IMR-90 (cell line): Measurements from ENCODE around the gene RAB11FIP4. TPM values are rescaled to one million over a fixed set of nuclear protein-coding genes. Genes with fewer than 3 reads are reported as not detected.

ENCODE experiments used
- ATAC-seq: fragments of 200-7000 bp; cut with Tn5 transposase; 2 replicates; pipeline ENCODE4 v1.9.1; 2020; ENCODE audit warnings: low read depth, mild to moderate bottlenecking, moderate library complexity
- BruUV-seq: library from RNA; stranded (reverse); fragments of 400-500 nt; replicated peaks from 2 replicates; lab custom pipeline; 2021; lab: Mats Ljungman, UMichigan
- CTCF ChIA-PET: fragments of 300-600 bp; formaldehyde crosslinking; extraction: SDS; loops from one replicate; lab custom pipeline; 2021; ENCODE audit warnings: antibody characterized with exemption; lab: Yijun Ruan, JAX
- POLR2A ChIA-PET: fragments of 300-600 bp; sonication (Branson Sonifier 250); formaldehyde crosslinking; loops from one replicate; lab custom pipeline; 2022; ENCODE audit warnings: antibody characterized with exemption; ENCODE audit not compliant: unreplicated experiment; lab: Charles Lee
- DNase-seq: peaks from one replicate; pipeline ENCODE4 v3.0.0; 2013
- H2AFZ ChIP-seq: replicated peaks from 2 replicates; pipeline ENCODE3; 2013; ENCODE audit warnings: low read length, mild to moderate bottlenecking; ENCODE audit not compliant: poor library complexity
- H2AK5ac ChIP-seq: 2 replicates; pipeline ENCODE4 v1.6.1; 2013; ENCODE audit warnings: low read depth, low read length, inconsistent platforms
- H2AK9ac ChIP-seq: replicated peaks from 2 replicates; pipeline ENCODE3; 2013; ENCODE audit warnings: mild to moderate bottlenecking, low read depth, low read length, moderate library complexity; ENCODE audit not compliant: poor library complexity
- H2BK120ac ChIP-seq: 2 replicates; pipeline ENCODE4 v1.6.1; 2013; ENCODE audit warnings: low read depth, low read length, inconsistent platforms
- H2BK15ac ChIP-seq: 3 replicates; pipeline ENCODE4 v1.6.1; 2013; ENCODE audit warnings: low read depth, low read length, inconsistent platforms
- H2BK20ac ChIP-seq: 2 replicates; pipeline ENCODE4 v1.6.1; 2013; ENCODE audit warnings: low read depth, mild to moderate bottlenecking, inconsistent platforms, low read length, moderate library complexity
- H2BK5ac ChIP-seq: 2 replicates; pipeline ENCODE4 v1.6.1; 2013; ENCODE audit warnings: mild to moderate bottlenecking, low read depth, low read length, inconsistent platforms; ENCODE audit not compliant: poor library complexity, severe bottlenecking
- H3K14ac ChIP-seq: replicated peaks from 2 replicates; pipeline ENCODE4 v1.6.1; 2013; ENCODE audit warnings: low read depth, low read length, inconsistent platforms
- H3K18ac ChIP-seq: 2 replicates; pipeline ENCODE4 v1.6.1; 2013; ENCODE audit warnings: low read depth, low read length, control low read depth
- H3K23ac ChIP-seq: 2 replicates; pipeline ENCODE4 v1.6.1; 2013; ENCODE audit warnings: low read depth, low read length, inconsistent platforms
- H3K27ac ChIP-seq: 2 replicates; pipeline ENCODE4 v1.5.1; 2013; ENCODE audit warnings: mild to moderate bottlenecking, control low read depth, low read length; ENCODE audit not compliant: insufficient read depth
- H3K27me3 ChIP-seq: 2 replicates; pipeline ENCODE4 v1.6.1; 2013; ENCODE audit warnings: low read length; ENCODE audit not compliant: control insufficient read depth, insufficient read depth
- H3K36me3 ChIP-seq: 2 replicates; pipeline ENCODE4 v1.6.1; 2013; ENCODE audit warnings: low read length, mixed read lengths; ENCODE audit not compliant: control insufficient read depth, insufficient read depth
- H3K4ac ChIP-seq: 2 replicates; pipeline ENCODE4 v1.6.1; 2013; ENCODE audit warnings: low read depth, low read length, inconsistent platforms
- H3K4me1 ChIP-seq: 2 replicates; pipeline ENCODE4 v1.6.1; 2013; ENCODE audit warnings: low read length, mixed read lengths; ENCODE audit not compliant: control insufficient read depth, insufficient read depth
- H3K4me2 ChIP-seq: 2 replicates; pipeline ENCODE4 v1.6.1; 2013; ENCODE audit warnings: low read depth, mild to moderate bottlenecking, control low read depth, low read length, moderate library complexity
- H3K4me3 ChIP-seq: 2 replicates; pipeline ENCODE4 v1.5.1; 2013; ENCODE audit warnings: low read depth, mild to moderate bottlenecking, control low read depth, low read length, moderate library complexity; ENCODE audit not compliant: insufficient read depth
- H3K56ac ChIP-seq: 2 replicates; pipeline ENCODE4 v1.6.1; 2013; ENCODE audit warnings: low read length, inconsistent platforms; ENCODE audit not compliant: insufficient read depth; ENCODE audit errors: extremely low read depth
- H3K79me1 ChIP-seq, 2 experiments: 2 replicates each; pipeline ENCODE4 v1.6.1; 2013; ENCODE audit warnings: low read length in 2 of 2, inconsistent platforms in 1 of 2, low read depth in 1 of 2
- H3K9ac ChIP-seq: 2 replicates; pipeline ENCODE4 v1.6.1; 2013; ENCODE audit warnings: low read depth, low read length, control low read depth
- H3K9me1 ChIP-seq: 2 replicates; pipeline ENCODE4 v1.6.1; 2013; ENCODE audit warnings: low read length, inconsistent platforms; ENCODE audit not compliant: insufficient read depth
- H3K9me3 ChIP-seq: 2 replicates; pipeline ENCODE4 v1.6.1; 2013; ENCODE audit warnings: low read length; ENCODE audit not compliant: control insufficient read depth, insufficient read depth
- H4K20me1 ChIP-seq: 2 replicates; pipeline ENCODE4 v1.6.1; 2013; ENCODE audit warnings: low read length, inconsistent platforms; ENCODE audit not compliant: insufficient read depth
- H4K5ac ChIP-seq: 2 replicates; pipeline ENCODE4 v1.6.1; 2013; ENCODE audit warnings: mild to moderate bottlenecking, low read depth, low read length, control low read depth
- H4K8ac ChIP-seq, 2 experiments: 2 replicates each; pipeline ENCODE4 v1.6.1; 2013; ENCODE audit warnings: low read depth in 2 of 2, low read length in 2 of 2, control low read depth in 1 of 2, inconsistent platforms in 1 of 2
- H4K91ac ChIP-seq: 2 replicates; pipeline ENCODE4 v1.6.1; 2013; ENCODE audit warnings: low read depth, low read length, inconsistent platforms; ENCODE audit not compliant: insufficient read depth
- BHLHE40 ChIP-seq: fragments of 150-350 bp; IDR thresholded peaks from 2 replicates; pipeline ENCODE4 v1.6.1; 2016; ENCODE audit warnings: mild to moderate bottlenecking, low read depth, low read length
- CEBPB ChIP-seq: IDR thresholded peaks from 2 replicates; pipeline ENCODE4 v1.6.1; 2012; ENCODE audit warnings: low read depth, low read length, improper control_type of control experiment
- FOS ChIP-seq: fragments of 150-350 bp; IDR thresholded peaks from 2 replicates; pipeline ENCODE4 v1.6.1; 2016; ENCODE audit warnings: low read depth, low read length
- MAZ ChIP-seq: IDR thresholded peaks from 2 replicates; pipeline ENCODE4 v1.6.1; 2012; ENCODE audit warnings: low read depth, mild to moderate bottlenecking, low read length, improper control_type of control experiment, moderate library complexity, borderline replicate concordance
- NFE2L2 ChIP-seq: fragments of 150-350 bp; IDR thresholded peaks from 2 replicates; pipeline ENCODE4 v1.6.1; 2016; ENCODE audit warnings: low read depth, mild to moderate bottlenecking, low read length
- RCOR1 ChIP-seq: IDR thresholded peaks from 2 replicates; pipeline ENCODE4 v1.6.1; 2012; ENCODE audit warnings: mild to moderate bottlenecking, low read length, improper control_type of control experiment; ENCODE audit not compliant: insufficient replicate concordance
- WGBS, 2 experiments: methylation state at CpG; one replicate each; pipeline versions ENCODE4 v1.1.5 to v1.1.7; 2013; ENCODE audit warnings: missing lambda C conversion rate in 2 of 2; ENCODE audit not compliant: insufficient read length in 1 of 2; ENCODE audit errors: extremely low coverage in 2 of 2; 5-methylcytosine and 5-hydroxymethylcytosine counted together
- dilution Hi-C: fragments of 300-500 bp; cut with HindIII; formaldehyde crosslinking; loops from one replicate; pipeline ENCODE4 v1.14.3; 2018; ENCODE audit warnings: low sequenced_read_pairs; ENCODE audit not compliant: unreplicated experiment
- in situ Hi-C: fragments of 300-500 bp; cut with MboI; formaldehyde crosslinking; loops from 3 replicates; pipeline ENCODE4 v1.14.3; 2019; ENCODE audit warnings: low sequenced_read_pairs, inconsistent platforms, mixed read lengths
- intact Hi-C: fragments of 100-400 bp; cut with micrococcal nuclease; formaldehyde crosslinking; loops from 2 replicates; pipeline ENCODE4 v1.10.0; 2022
- polyA plus RNA-seq, 3 experiments: library from polyadenylated mRNA; depleted of rRNA; stranded (reverse); fragments of >200 nt; gene quantifications; 2 replicates each; pipeline ENCODE4 v1.2.3, GENCODE V29; 2012; ENCODE audit warnings: low replicate concordance in 1 of 3
- total RNA-seq: library from RNA; depleted of rRNA; stranded (reverse); fragments of >200 nt; gene quantifications from 2 replicates; pipeline ENCODE4 v1.2.3, GENCODE V29; 2012
- TF ChIP-seq, protein P1 (sequence below): conservative IDR thresholded peaks from 2 replicates; pipeline ENCODE4 v1.5.1; 2012; ENCODE audit warnings: mild to moderate bottlenecking, low read depth, low read length, improper control_type of control experiment

RAB11FIP4 gene
- total and polyA plus RNA-seq, 2 of the 4 experiments (the other 2 are of a cell fraction) = 0.68 to 1.1 TPM

- H2BK20ac ChIP-seq = no peak overlapping the region
- H3K4me1 ChIP-seq = no peaks in the 10 kb centered on the region; the same call in 1 of the 2 replicates
- H4K5ac ChIP-seq = no peak overlapping the region
- H3K14ac ChIP-seq = no peak overlapping the region
- H4K91ac ChIP-seq = no peak overlapping the region
- H3K18ac ChIP-seq = no peak overlapping the region
- intact Hi-C loops (no loop called here), dilution Hi-C loops (no loop called here), in situ Hi-C loops (no loop called here)
- no TSS peak for BruUV-seq
- no peak overlapping the region for H2BK15ac ChIP-seq
- no peak overlapping the region for H3K23ac ChIP-seq
- H2AK9ac ChIP-seq = no peak overlapping the region
- POLR2A ChIA-PET = no interaction called here
- CTCF ChIA-PET = no interaction called here
- H3K4me3 ChIP-seq = no peak overlapping the region
- WGBS, 2 experiments = 100% methylated on average over 1 of the region's 5 CpGs; no CpG with 5 or more reads in 1 of the 2 experiments
- H3K36me3 ChIP-seq = no peaks in the 10 kb centered on the region
- TF ChIP-seq FOS (no peak), RCOR1 (no peak), CEBPB (no peak), NFE2L2 (no peak), MAZ (no peak), BHLHE40 (no peak)
- TF ChIP-seq, protein P1, sequence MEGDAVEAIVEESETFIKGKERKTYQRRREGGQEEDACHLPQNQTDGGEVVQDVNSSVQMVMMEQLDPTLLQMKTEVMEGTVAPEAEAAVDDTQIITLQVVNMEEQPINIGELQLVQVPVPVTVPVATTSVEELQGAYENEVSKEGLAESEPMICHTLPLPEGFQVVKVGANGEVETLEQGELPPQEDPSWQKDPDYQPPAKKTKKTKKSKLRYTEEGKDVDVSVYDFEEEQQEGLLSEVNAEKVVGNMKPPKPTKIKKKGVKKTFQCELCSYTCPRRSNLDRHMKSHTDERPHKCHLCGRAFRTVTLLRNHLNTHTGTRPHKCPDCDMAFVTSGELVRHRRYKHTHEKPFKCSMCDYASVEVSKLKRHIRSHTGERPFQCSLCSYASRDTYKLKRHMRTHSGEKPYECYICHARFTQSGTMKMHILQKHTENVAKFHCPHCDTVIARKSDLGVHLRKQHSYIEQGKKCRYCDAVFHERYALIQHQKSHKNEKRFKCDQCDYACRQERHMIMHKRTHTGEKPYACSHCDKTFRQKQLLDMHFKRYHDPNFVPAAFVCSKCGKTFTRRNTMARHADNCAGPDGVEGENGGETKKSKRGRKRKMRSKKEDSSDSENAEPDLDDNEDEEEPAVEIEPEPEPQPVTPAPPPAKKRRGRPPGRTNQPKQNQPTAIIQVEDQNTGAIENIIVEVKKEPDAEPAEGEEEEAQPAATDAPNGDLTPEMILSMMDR = no peak
- H3K27ac ChIP-seq = no peak overlapping the region
- H4K20me1 ChIP-seq = no peaks in the 10 kb centered on the region
- no peaks in the 10 kb centered on the region; the same call in 1 of the 2 replicates for H3K9me1 ChIP-seq
- H3K56ac ChIP-seq = no peak overlapping the region
- no peak overlapping the region for H3K4ac ChIP-seq
- H3K9me3 ChIP-seq = no peaks in the 10 kb centered on the region
- H3K79me1 ChIP-seq = no peaks in the 10 kb centered on the region
- no peak overlapping the region for H2BK5ac ChIP-seq
- no peak overlapping the region for H2AFZ ChIP-seq
- DNase-seq (no peak), ATAC-seq (no peak)
- no peak overlapping the region for H3K4me2 ChIP-seq
- no peak overlapping the region for H2AK5ac ChIP-seq
- no peak overlapping the region for H4K8ac ChIP-seq
- no peak overlapping the region for H2BK120ac ChIP-seq
- H3K9ac ChIP-seq = no peak overlapping the region
- H3K27me3 ChIP-seq = peaks cover 85% of the 10 kb centered on the region
These were observed 100.7 kb downstream of the RAB11FIP4 start for GRCh38 chr17:31492206-31492605.
